ENCODE measurements around the gene ZNF649.
A peak's percentile ranks its signal among the peaks of the same experiment; 100 is the strongest.
"Not testable (repeated sequence)": the region's sequence is repeated elsewhere in the genome, so short reads cannot be mapped to it uniquely, and the experiment has no call there.

Gene ZNF649

GRCh38 chr19:51907981-51908380, 3.2 kb upstream of the ZNF649 start:
- 57% methylated on average over 1 of the region's 5 CpGs for WGBS (ENCODE audit: insufficient coverage)
- H3K27ac ChIP-seq (ENCODE audit: insufficient read depth in 1 of 2, low read depth in 1 of 2, low read length in 2 of 2, poor library complexity in 1 of 2, severe bottlenecking in 2 of 2); H3K4me3 ChIP-seq (ENCODE audit: control insufficient read depth in 1 of 7, extremely low read depth in 1 of 7, insufficient read depth in 4 of 7, low read depth in 2 of 7, low read length in 6 of 7); DNase-seq; H3K4me1 ChIP-seq (ENCODE audit: control extremely low read depth in 1 of 4, control insufficient read depth in 4 of 4, insufficient read depth in 4 of 4, low read length in 3 of 4); H3K36me3 ChIP-seq (ENCODE audit: control insufficient read depth in 4 of 4, insufficient read depth in 4 of 4, low read length in 3 of 4); POLR2A ChIA-PET; CTCF ChIA-PET: not testable (repeated sequence)
- Histone ChIP-seq H3K9me3 (ENCODE audit: control extremely low read depth in 1 of 5, control insufficient read depth in 4 of 5, insufficient read depth in 2 of 5, low read depth in 1 of 5, low read length in 4 of 5) (peaks cover 1 to 45% (median 30%) of the 10 kb centered on the region in 5 experiments), H3K27me3 (replicated peaks in 2 of 5; ENCODE audit: control insufficient read depth in 4 of 5, insufficient read depth in 5 of 5, low read length in 4 of 5) (peaks cover 0 to 15% (median 4%) of the 10 kb centered on the region in 5 experiments)

GRCh38 chr19:51906108-51906507, 1.3 kb upstream of the ZNF649 start:
- H3K9me3 ChIP-seq (ENCODE audit: control extremely low read depth in 1 of 5, control insufficient read depth in 4 of 5, insufficient read depth in 2 of 5, low read depth in 1 of 5, low read length in 4 of 5): peaks cover 1 to 51% (median 33%) of the 10 kb centered on the region in 5 experiments

GRCh38 chr19:51905639-51906038, 822 bp upstream of the ZNF649 start:
- Histone ChIP-seq H3K36me3 (ENCODE audit: control insufficient read depth in 4 of 4, insufficient read depth in 4 of 4, low read length in 3 of 4) (peaks cover 2 to 22% (median 9%) of the 10 kb centered on the region in 4 experiments), H3K27me3 (replicated peaks in 2 of 5; ENCODE audit: control insufficient read depth in 4 of 5, insufficient read depth in 5 of 5, low read length in 4 of 5) (peaks cover 0 to 15% (median 4%) of the 10 kb centered on the region in 5 experiments), H3K9me3 (ENCODE audit: control extremely low read depth in 1 of 5, control insufficient read depth in 4 of 5, insufficient read depth in 2 of 5, low read depth in 1 of 5, low read length in 4 of 5) (peaks cover 1 to 53% (median 36%) of the 10 kb centered on the region in 5 experiments)
- 100% methylated on average over 1 of the region's 3 CpGs for WGBS (ENCODE audit: insufficient coverage)
- CTCF ChIA-PET; H3K4me3 ChIP-seq (ENCODE audit: control insufficient read depth in 1 of 7, extremely low read depth in 1 of 7, insufficient read depth in 4 of 7, low read depth in 2 of 7, low read length in 6 of 7); H3K27ac ChIP-seq (ENCODE audit: insufficient read depth in 1 of 2, low read depth in 1 of 2, low read length in 2 of 2, poor library complexity in 1 of 2, severe bottlenecking in 2 of 2); H3K4me1 ChIP-seq (ENCODE audit: control extremely low read depth in 1 of 4, control insufficient read depth in 4 of 4, insufficient read depth in 4 of 4, low read length in 3 of 4); POLR2A ChIA-PET; DNase-seq: not testable (repeated sequence)

More at GRCh38 chr19:51906108-51906507, 1.3 kb upstream of the ZNF649 start:
- H3K4me1 ChIP-seq (ENCODE audit: control extremely low read depth in 1 of 4, control insufficient read depth in 4 of 4, insufficient read depth in 4 of 4, low read length in 3 of 4); DNase-seq; CTCF ChIA-PET; POLR2A ChIA-PET; H3K4me3 ChIP-seq (ENCODE audit: control insufficient read depth in 1 of 7, extremely low read depth in 1 of 7, insufficient read depth in 4 of 7, low read depth in 2 of 7, low read length in 6 of 7); H3K27ac ChIP-seq (ENCODE audit: insufficient read depth in 1 of 2, low read depth in 1 of 2, low read length in 2 of 2, poor library complexity in 1 of 2, severe bottlenecking in 2 of 2): not testable (repeated sequence)
- WGBS (ENCODE audit: insufficient coverage): 67% methylated on average over 9 of the region's 9 CpGs
- H3K27me3 ChIP-seq (replicated peaks in 2 of 5; ENCODE audit: control insufficient read depth in 4 of 5, insufficient read depth in 5 of 5, low read length in 4 of 5): peaks cover 0 to 15% (median 4%) of the 10 kb centered on the region in 5 experiments
- H3K36me3 ChIP-seq (ENCODE audit: control insufficient read depth in 4 of 4, insufficient read depth in 4 of 4, low read length in 3 of 4): peaks cover 2 to 17% (median 5%) of the 10 kb centered on the region in 4 experiments

GRCh38 chr19:51905206-51905605, 389 bp upstream of the ZNF649 start:
- POLR2A ChIA-PET: no interaction called here
- no CpG with 5 or more reads among the region's 3 CpGs for WGBS (ENCODE audit: insufficient coverage)
- Histone ChIP-seq H3K4me3 (ENCODE audit: control insufficient read depth in 1 of 7, extremely low read depth in 1 of 7, insufficient read depth in 4 of 7, low read depth in 2 of 7, low read length in 6 of 7) (peak overlapping the region in 6 of 7 experiments; percentile 90 to 99 (median 96)), H3K27ac (ENCODE audit: insufficient read depth in 1 of 2, low read depth in 1 of 2, low read length in 2 of 2, poor library complexity in 1 of 2, severe bottlenecking in 2 of 2) (peak overlapping the region in 1 of 2 experiments; percentile 92), H3K36me3 (ENCODE audit: control insufficient read depth in 4 of 4, insufficient read depth in 4 of 4, low read length in 3 of 4) (peaks cover 2 to 26% (median 12%) of the 10 kb centered on the region in 4 experiments), H3K27me3 (replicated peaks in 2 of 5; ENCODE audit: control insufficient read depth in 4 of 5, insufficient read depth in 5 of 5, low read length in 4 of 5) (peaks cover 0 to 15% (median 4%) of the 10 kb centered on the region in 5 experiments), H3K4me1 (ENCODE audit: control extremely low read depth in 1 of 4, control insufficient read depth in 4 of 4, insufficient read depth in 4 of 4, low read length in 3 of 4) (peaks cover 0 to 7% (median 3%) of the 10 kb centered on the region in 4 experiments), H3K9me3 (ENCODE audit: control extremely low read depth in 1 of 5, control insufficient read depth in 4 of 5, insufficient read depth in 2 of 5, low read depth in 1 of 5, low read length in 4 of 5) (peaks cover 1 to 57% (median 37%) of the 10 kb centered on the region in 5 experiments)
- peak in 2 of 3 donors; percentile 57 to 68 for DNase-seq
- CTCF ChIA-PET: no interaction called here

- peaks cover 0 to 15% (median 4%) of the 10 kb centered on the region in 5 experiments for H3K27me3 ChIP-seq (replicated peaks in 2 of 5; ENCODE audit: control insufficient read depth in 4 of 5, insufficient read depth in 5 of 5, low read length in 4 of 5)
- H3K36me3 ChIP-seq (ENCODE audit: control insufficient read depth in 4 of 4, insufficient read depth in 4 of 4, low read length in 3 of 4): peaks cover 17 to 45% (median 31%) of the 10 kb centered on the region in 4 experiments
- ChIA-PET CTCF (no interaction called here), POLR2A (no interaction called here)
- H3K27ac ChIP-seq (ENCODE audit: insufficient read depth in 1 of 2, low read depth in 1 of 2, low read length in 2 of 2, poor library complexity in 1 of 2, severe bottlenecking in 2 of 2): no peak overlapping the region
- peaks cover 3 to 69% (median 51%) of the 10 kb centered on the region in 5 experiments for H3K9me3 ChIP-seq (ENCODE audit: control extremely low read depth in 1 of 5, control insufficient read depth in 4 of 5, insufficient read depth in 2 of 5, low read depth in 1 of 5, low read length in 4 of 5)
- DNase-seq: no peak
- 100% methylated on average over 6 of the region's 8 CpGs for WGBS (ENCODE audit: insufficient coverage)
- peak overlapping the region in 3 of 7 experiments; percentile 90 to 99 (median 97) for H3K4me3 ChIP-seq (ENCODE audit: control insufficient read depth in 1 of 7, extremely low read depth in 1 of 7, insufficient read depth in 4 of 7, low read depth in 2 of 7, low read length in 6 of 7)
- H3K4me1 ChIP-seq (ENCODE audit: control extremely low read depth in 1 of 4, control insufficient read depth in 4 of 4, insufficient read depth in 4 of 4, low read length in 3 of 4): peaks cover 0 to 7% (median 3%) of the 10 kb centered on the region in 4 experiments
Observed at GRCh38 chr19:51903192-51903591, 1.6 kb downstream of the ZNF649 start.

- DNase-seq: no peak
- no peak overlapping the region for H3K27ac ChIP-seq (ENCODE audit: insufficient read depth in 1 of 2, low read depth in 1 of 2, low read length in 2 of 2, poor library complexity in 1 of 2, severe bottlenecking in 2 of 2)
- H3K36me3 ChIP-seq (ENCODE audit: control insufficient read depth in 4 of 4, insufficient read depth in 4 of 4, low read length in 3 of 4): peaks cover 23 to 58% (median 43%) of the 10 kb centered on the region in 4 experiments
- H3K27me3 ChIP-seq (replicated peaks in 2 of 5; ENCODE audit: control insufficient read depth in 4 of 5, insufficient read depth in 5 of 5, low read length in 4 of 5): peaks cover 0 to 7% (median 0%) of the 10 kb centered on the region in 5 experiments
- peaks cover 12 to 74% (median 58%) of the 10 kb centered on the region in 5 experiments for H3K9me3 ChIP-seq (ENCODE audit: control extremely low read depth in 1 of 5, control insufficient read depth in 4 of 5, insufficient read depth in 2 of 5, low read depth in 1 of 5, low read length in 4 of 5)
- peaks cover 0 to 7% (median 3%) of the 10 kb centered on the region in 4 experiments for H3K4me1 ChIP-seq (ENCODE audit: control extremely low read depth in 1 of 4, control insufficient read depth in 4 of 4, insufficient read depth in 4 of 4, low read length in 3 of 4)
- CTCF ChIA-PET: no interaction called here
- peak overlapping the region in 2 of 7 experiments; percentile 16 to 28 for H3K4me3 ChIP-seq (ENCODE audit: control insufficient read depth in 1 of 7, extremely low read depth in 1 of 7, insufficient read depth in 4 of 7, low read depth in 2 of 7, low read length in 6 of 7)
- POLR2A ChIA-PET: no interaction called here
- 100% methylated on average over 1 of the region's 4 CpGs for WGBS (ENCODE audit: insufficient coverage)
Observed at GRCh38 chr19:51901860-51902259, 3.0 kb downstream of the ZNF649 start.

GRCh38 chr19:51891193-51891747, 13.5 kb downstream of the ZNF649 start:
- Histone ChIP-seq H3K4me1 (ENCODE audit: control extremely low read depth in 1 of 4, control insufficient read depth in 4 of 4, insufficient read depth in 4 of 4, low read length in 3 of 4) (peaks cover 0 to 6% (median 0%) of the 10 kb centered on the region in 4 experiments), H3K4me3 (ENCODE audit: control insufficient read depth in 1 of 7, extremely low read depth in 1 of 7, insufficient read depth in 4 of 7, low read depth in 2 of 7, low read length in 6 of 7) (peak overlapping the region in 2 of 7 experiments; percentile 3 to 21), H3K27ac (ENCODE audit: insufficient read depth in 1 of 2, low read depth in 1 of 2, low read length in 2 of 2, poor library complexity in 1 of 2, severe bottlenecking in 2 of 2) (no peak overlapping the region), H3K36me3 (ENCODE audit: control insufficient read depth in 4 of 4, insufficient read depth in 4 of 4, low read length in 3 of 4) (peaks cover 38 to 79% (median 67%) of the 10 kb centered on the region in 4 experiments), H3K27me3 (replicated peaks in 2 of 5; ENCODE audit: control insufficient read depth in 4 of 5, insufficient read depth in 5 of 5, low read length in 4 of 5) (no peaks in the 10 kb centered on the region), H3K9me3 (ENCODE audit: control extremely low read depth in 1 of 5, control insufficient read depth in 4 of 5, insufficient read depth in 2 of 5, low read depth in 1 of 5, low read length in 4 of 5) (peaks cover 20 to 82% (median 68%) of the 10 kb centered on the region in 5 experiments)
- ChIA-PET CTCF (no interaction called here), POLR2A (no interaction called here)
- 99% methylated on average over 8 of the region's 10 CpGs for WGBS (ENCODE audit: insufficient coverage)
- DNase-seq: peak in 1 of 3 donors; percentile 23

All from common myeloid progenitor, CD34-positive (primary cell).